ENCODE measurements around the gene PSG4.
"Not testable (repeated sequence)": the region's sequence is repeated elsewhere in the genome, so short reads cannot be mapped to it uniquely, and the experiment has no call there.

The PSG4 gene

GRCh38 chr19:43205471-43206105 is at the start of gene PSG4:
PSG4 (minus strand) TSS chr19:43205638; CDS start chr19:43205536, 102 bp downstream.
- peaks cover 41% of the 10 kb centered on the region for H3K27me3 Mint-ChIP-seq
- not testable (repeated sequence) for H3K4me3 Mint-ChIP-seq, H3K9me3 Mint-ChIP-seq, H3K4me1 Mint-ChIP-seq, H3K27ac Mint-ChIP-seq, ATAC-seq, DNase-seq

GRCh38 chr19:43251428-43251827 is 46.0 kb upstream of the PSG4 start:
- H3K4me1 Mint-ChIP-seq, result not testable (repeated sequence)

GRCh38 chr19:43250296-43250695 is 44.9 kb upstream of the PSG4 start:
- H3K27ac Mint-ChIP-seq, DNase-seq, H3K4me1 Mint-ChIP-seq, H3K4me3 Mint-ChIP-seq, ATAC-seq: not testable (repeated sequence)
- H3K27me3 Mint-ChIP-seq, result peaks cover 37% of the 10 kb centered on the region
- peaks cover 12 to 14% of the 10 kb centered on the region in 2 donors for H3K9me3 Mint-ChIP-seq

More at GRCh38 chr19:43251428-43251827, 46.0 kb upstream of the PSG4 start:
- H3K27me3 Mint-ChIP-seq, result peaks cover 37% of the 10 kb centered on the region
- not testable (repeated sequence) for ATAC-seq, H3K4me3 Mint-ChIP-seq, DNase-seq
- peak overlapping the region in 1 of 2 donors; percentile 78 for H3K27ac Mint-ChIP-seq
- H3K9me3 Mint-ChIP-seq, result peaks cover 12 to 14% of the 10 kb centered on the region in 2 donors

GRCh38 chr19:43248635-43249002 is 43.2 kb upstream of the PSG4 start:
- H3K27ac Mint-ChIP-seq, H3K4me1 Mint-ChIP-seq, H3K4me3 Mint-ChIP-seq, DNase-seq, ATAC-seq: not testable (repeated sequence)
- Mint-ChIP-seq H3K9me3 (peaks cover 7 to 14% of the 10 kb centered on the region in 2 donors), H3K27me3 (peaks cover 25% of the 10 kb centered on the region)

- not testable (repeated sequence) for H3K4me3 Mint-ChIP-seq, DNase-seq, H3K4me1 Mint-ChIP-seq, H3K27ac Mint-ChIP-seq, ATAC-seq
- peaks cover 7 to 14% of the 10 kb centered on the region in 2 donors for H3K9me3 Mint-ChIP-seq
- peaks cover 23% of the 10 kb centered on the region for H3K27me3 Mint-ChIP-seq
Observed at GRCh38 chr19:43247243-43247880, 41.9 kb upstream of the PSG4 start.

GRCh38 chr19:43245848-43246247 is 40.4 kb upstream of the PSG4 start:
- H3K4me3 Mint-ChIP-seq, H3K27me3 Mint-ChIP-seq, DNase-seq, H3K27ac Mint-ChIP-seq, H3K4me1 Mint-ChIP-seq, ATAC-seq: not testable (repeated sequence)
- H3K9me3 Mint-ChIP-seq, result peaks cover 14% of the 10 kb centered on the region in 2 donors

- peaks cover 19 to 23% of the 10 kb centered on the region in 2 donors for H3K9me3 Mint-ChIP-seq
- DNase-seq, H3K4me1 Mint-ChIP-seq, H3K27ac Mint-ChIP-seq, ATAC-seq, H3K4me3 Mint-ChIP-seq, H3K27me3 Mint-ChIP-seq: not testable (repeated sequence)
Observed at GRCh38 chr19:43242211-43242610, 36.8 kb upstream of the PSG4 start.

GRCh38 chr19:43238213-43238612 is 32.8 kb upstream of the PSG4 start:
- not testable (repeated sequence) for H3K4me3 Mint-ChIP-seq, H3K27ac Mint-ChIP-seq, DNase-seq, H3K4me1 Mint-ChIP-seq, H3K27me3 Mint-ChIP-seq, ATAC-seq
- peaks cover 24 to 30% of the 10 kb centered on the region in 2 donors for H3K9me3 Mint-ChIP-seq

GRCh38 chr19:43235686-43236085 is 30.2 kb upstream of the PSG4 start:
- H3K27me3 Mint-ChIP-seq, ATAC-seq, DNase-seq, H3K4me3 Mint-ChIP-seq, H3K27ac Mint-ChIP-seq, H3K4me1 Mint-ChIP-seq: not testable (repeated sequence)
- peaks cover 15 to 42% of the 10 kb centered on the region in 2 donors for H3K9me3 Mint-ChIP-seq

GRCh38 chr19:43229315-43229714 is 23.9 kb upstream of the PSG4 start:
- Mint-ChIP-seq H3K27ac (no peak overlapping the region), H3K9me3 (peaks cover 28 to 72% of the 10 kb centered on the region in 2 donors), H3K4me1 (no peaks in the 10 kb centered on the region), H3K27me3 (no peaks in the 10 kb centered on the region), H3K4me3 (no peak overlapping the region)
- DNase-seq, result no peak
- no peak for ATAC-seq

GRCh38 chr19:43228730-43229129 is 23.3 kb upstream of the PSG4 start:
- not testable (repeated sequence) for H3K27ac Mint-ChIP-seq, H3K27me3 Mint-ChIP-seq, H3K4me1 Mint-ChIP-seq, ATAC-seq, H3K4me3 Mint-ChIP-seq
- peaks cover 28 to 70% of the 10 kb centered on the region in 2 donors for H3K9me3 Mint-ChIP-seq
- peak in 1 of 2 donors; percentile 6 for DNase-seq

- not testable (repeated sequence) for H3K27me3 Mint-ChIP-seq, H3K4me1 Mint-ChIP-seq, H3K4me3 Mint-ChIP-seq, DNase-seq, H3K27ac Mint-ChIP-seq, ATAC-seq
- peaks cover 28 to 77% of the 10 kb centered on the region in 2 donors for H3K9me3 Mint-ChIP-seq
Observed at GRCh38 chr19:43226986-43227385, 21.5 kb upstream of the PSG4 start.

GRCh38 chr19:43224855-43225253 is 19.4 kb upstream of the PSG4 start:
- no peak overlapping the region for H3K4me3 Mint-ChIP-seq
- H3K27ac Mint-ChIP-seq, result no peak overlapping the region
- ATAC-seq (no peak), DNase-seq (no peak)
- peaks cover 29 to 59% of the 10 kb centered on the region in 2 donors for H3K9me3 Mint-ChIP-seq
- no peaks in the 10 kb centered on the region for H3K27me3 Mint-ChIP-seq
- H3K4me1 Mint-ChIP-seq, result no peaks in the 10 kb centered on the region

GRCh38 chr19:43224201-43224854 is 18.9 kb upstream of the PSG4 start:
- not testable (repeated sequence) for H3K4me1 Mint-ChIP-seq, ATAC-seq, H3K27me3 Mint-ChIP-seq, DNase-seq, H3K27ac Mint-ChIP-seq, H3K4me3 Mint-ChIP-seq
- H3K9me3 Mint-ChIP-seq, result peaks cover 24 to 53% of the 10 kb centered on the region in 2 donors

GRCh38 chr19:43221891-43222290 is 16.5 kb upstream of the PSG4 start:
- not testable (repeated sequence) for H3K4me1 Mint-ChIP-seq

GRCh38 chr19:43219136-43219535 is 13.7 kb upstream of the PSG4 start:
- not testable (repeated sequence) for H3K27ac Mint-ChIP-seq, ATAC-seq, H3K4me3 Mint-ChIP-seq, DNase-seq, H3K4me1 Mint-ChIP-seq
- peaks cover 12 to 14% of the 10 kb centered on the region in 2 donors for H3K9me3 Mint-ChIP-seq
- H3K27me3 Mint-ChIP-seq, result peaks cover 11% of the 10 kb centered on the region

More at GRCh38 chr19:43221891-43222290, 16.5 kb upstream of the PSG4 start:
- not testable (repeated sequence) for H3K4me3 Mint-ChIP-seq, ATAC-seq, H3K27me3 Mint-ChIP-seq, DNase-seq, H3K27ac Mint-ChIP-seq
- peaks cover 15 to 29% of the 10 kb centered on the region in 2 donors for H3K9me3 Mint-ChIP-seq

Data from stimulated activated naive CD8-positive, alpha-beta T cell treated with anti-CD3 and anti-CD28 coated beads, Interleukin-15, amount 100 ng/mL, for 72 hours (primary cell).